Psoas muscle (tissue), 8 donors: ENCODE measurements around the gene MCTP2. TPM values are rescaled to one million over a fixed set of nuclear protein-coding genes. Genes with fewer than 3 reads are reported as not detected.

Source experiments
- ATAC-seq, 4 donors: fragments of 200-7000 bp; cut with Tn5 transposase; one replicate each; pipeline ENCODE4 v1.9.1; 2020; ENCODE audit warnings: moderate library complexity in 3 of 4, mild to moderate bottlenecking in 2 of 4
- DNase-seq, 2 donors: peaks; one replicate each; pipeline ENCODE4 v3.0.0-alpha.2; 2020
- H3K27ac ChIP-seq: fragments of 200-600 bp; one replicate; pipeline ENCODE4 v1.8.0; 2022
- H3K27me3 ChIP-seq, 3 donors: fragments of 200-600 bp in 1 of 3; one replicate each; pipeline versions ENCODE4 v1.6.1 to v1.8.0; 2013 to 2022; ENCODE audit warnings: low read length in 2 of 3, mild to moderate bottlenecking in 2 of 3, moderate library complexity in 1 of 3; ENCODE audit not compliant: insufficient read depth in 3 of 3
- H3K36me3 ChIP-seq, 2 donors: fragments of 200-600 bp in 1 of 2; one replicate each; pipeline versions ENCODE4 v1.6.1 to v1.8.0; 2013 to 2022; ENCODE audit warnings: low read depth in 1 of 2, mild to moderate bottlenecking in 1 of 2, moderate library complexity in 1 of 2; ENCODE audit not compliant: insufficient read depth in 1 of 2
- H3K4me1 ChIP-seq: fragments of 200-600 bp; one replicate; pipeline ENCODE4 v1.8.0; 2022
- H3K4me3 ChIP-seq: fragments of 200-600 bp; one replicate; pipeline ENCODE4 v1.8.0; 2022; ENCODE audit warnings: mild to moderate bottlenecking
- H3K9me3 ChIP-seq: fragments of 200-600 bp; one replicate; pipeline ENCODE4 v1.8.0; 2022
- CTCF ChIP-seq: fragments of 200-600 bp; IDR thresholded peaks from one replicate; pipeline ENCODE4 v1.8.0; 2022; ENCODE audit warnings: antibody characterized with exemption
- WGBS, 3 donors: extraction: QIAGEN DNeasy Blood & Tissue Kit; methylation state at CpG; one replicate each; pipeline versions ENCODE4 v1.1.6 to v1.1.7; 2013; 5-methylcytosine and 5-hydroxymethylcytosine counted together
- intact Hi-C, 2 donors: fragments of 100-400 bp; cut with DNase I; formaldehyde crosslinking; loops; one replicate each; pipeline versions ENCODE4 v1.11.0 to v1.14.2; 2022
- polyA plus RNA-seq, 3 donors: library from polyadenylated mRNA; stranded (reverse); fragments of 200-250 nt; gene quantifications; one replicate each; pipeline ENCODE4 v1.2.3, GENCODE V29; 2013
- total RNA-seq, 4 donors: library from RNA; stranded (reverse); fragmentation: NEBNext Ultra II Directional in 2 of 4; extraction: Animal tissue kit (Norgen Biotek cat#: 25700) in 2 of 4; gene quantifications; one replicate each; pipeline versions ENCODE4 v1.2.1 to v1.2.4, GENCODE V29; 2021 to 2023
- donor health status: healthy with polysubstance abuse.
- donor health status: DM: no; HTN: no; CAD: no; lungs with moderate emphysema.
- donor health status: Bipolar disorder and iron deficiency.
- donor health status: healthy.
- donor health status: DM: yes; HTN: yes; CAD: no.
- donor health status: DM: no; HTN: no; CAD: no.
- donor health status: DM: no; HTN: no; CAD: no.
- donor health status: DM: yes; HTN: yes; CAD: no.

Gene MCTP2
- total and polyA plus RNA-seq, 7 donors: 0.01 to 1.1 (median 0.33) TPM; not detected in 1

DNA sequence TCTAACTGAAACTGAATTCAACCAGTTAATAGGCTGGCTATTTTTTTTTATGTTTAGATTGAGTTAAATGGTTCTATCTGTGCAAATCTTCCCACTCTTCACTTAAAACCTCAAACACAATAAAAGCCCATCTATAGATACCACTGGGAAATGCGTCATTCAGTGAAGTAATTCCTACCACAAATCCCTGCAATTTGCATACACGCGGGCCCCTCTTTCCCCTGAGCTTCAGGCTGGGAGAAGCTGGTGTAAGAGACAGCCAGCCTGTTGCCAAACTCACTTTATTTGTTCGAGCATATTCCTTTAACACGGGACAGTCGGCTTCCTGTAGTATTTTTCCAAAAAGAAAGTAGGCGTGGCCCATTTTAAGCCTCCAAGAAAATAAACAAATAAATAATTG, 26.0 kb upstream of the MCTP2 start:
- Histone ChIP-seq H3K27me3 (peaks cover 0 to 3% (median 0%) of the 10 kb centered on the region in 3 donors), H3K27ac (no peak overlapping the region)
- WGBS, 3 donors: 66 to 75% (median 69%) methylated on average over 7 of the region's 7 CpGs

GRCh38 chr15:94206463-94207167, 24.7 kb upstream of the MCTP2 start:
- intact Hi-C loops: no loop called here
- DNase-seq (no peak), ATAC-seq (no peak)
- H3K36me3 ChIP-seq: no peaks in the 10 kb centered on the region
- 78 to 80% (median 79%) methylated on average over 11 of the region's 11 CpGs for WGBS, 3 donors
- peaks cover 3% of the 10 kb centered on the region for H3K9me3 ChIP-seq
- H3K4me1 ChIP-seq: no peaks in the 10 kb centered on the region
- no peak overlapping the region for H3K27ac ChIP-seq
- H3K4me3 ChIP-seq: no peak overlapping the region
- peaks cover 0 to 3% (median 0%) of the 10 kb centered on the region in 3 donors for H3K27me3 ChIP-seq
- no peak for TF ChIP-seq CTCF

More for the DNA sequence above, 26.0 kb upstream of the MCTP2 start:
- DNase-seq (no peak), ATAC-seq (no peak)
- H3K36me3 ChIP-seq: no peaks in the 10 kb centered on the region
- intact Hi-C loops: no loop called here
- H3K4me3 ChIP-seq: no peak overlapping the region
- TF ChIP-seq CTCF: no peak
- no peaks in the 10 kb centered on the region for H3K4me1 ChIP-seq
- peaks cover 3% of the 10 kb centered on the region for H3K9me3 ChIP-seq

- TF ChIP-seq CTCF: no peak
- intact Hi-C loops: no loop called here
- WGBS, 3 donors: 70 to 74% (median 71%) methylated on average over 5 of the region's 5 CpGs
Measured at GRCh38 chr15:94212291-94212690, 19.1 kb upstream of the MCTP2 start.

GRCh38 chr15:94225616-94226015, 5.7 kb upstream of the MCTP2 start:
- no peak for ATAC-seq
- Histone ChIP-seq H3K9me3 (no peaks in the 10 kb centered on the region), H3K4me3 (no peak overlapping the region), H3K36me3 (no peaks in the 10 kb centered on the region), H3K27me3 (peaks cover 3 to 13% (median 3%) of the 10 kb centered on the region in 3 donors), H3K4me1 (no peaks in the 10 kb centered on the region), H3K27ac (no peak overlapping the region)
- no peak for TF ChIP-seq CTCF
- 47 to 55% (median 50%) methylated on average over 2 of the region's 2 CpGs for WGBS, 3 donors
- no peak for DNase-seq
- intact Hi-C loops: no loop called here

More at GRCh38 chr15:94212291-94212690, 19.1 kb upstream of the MCTP2 start:
- Histone ChIP-seq H3K27me3 (peaks cover 0 to 2% (median 2%) of the 10 kb centered on the region in 3 donors), H3K36me3 (no peaks in the 10 kb centered on the region), H3K4me3 (no peak overlapping the region), H3K27ac (no peak overlapping the region), H3K9me3 (peaks cover 3% of the 10 kb centered on the region), H3K4me1 (no peaks in the 10 kb centered on the region)
- ATAC-seq: no peak
- DNase-seq: no peak
